ENCODE measurements around the gene HBG1. TPM values are rescaled to one million over a fixed set of nuclear protein-coding genes. Genes with fewer than 3 reads are reported as not detected.

HBG1 gene
- total and polyA plus RNA-seq, 2 of the 8 experiments (the other 6 are each of a cell fraction or from before 2014, with no cell fraction given), result 0.26 TPM; not detected in 1

DNA sequence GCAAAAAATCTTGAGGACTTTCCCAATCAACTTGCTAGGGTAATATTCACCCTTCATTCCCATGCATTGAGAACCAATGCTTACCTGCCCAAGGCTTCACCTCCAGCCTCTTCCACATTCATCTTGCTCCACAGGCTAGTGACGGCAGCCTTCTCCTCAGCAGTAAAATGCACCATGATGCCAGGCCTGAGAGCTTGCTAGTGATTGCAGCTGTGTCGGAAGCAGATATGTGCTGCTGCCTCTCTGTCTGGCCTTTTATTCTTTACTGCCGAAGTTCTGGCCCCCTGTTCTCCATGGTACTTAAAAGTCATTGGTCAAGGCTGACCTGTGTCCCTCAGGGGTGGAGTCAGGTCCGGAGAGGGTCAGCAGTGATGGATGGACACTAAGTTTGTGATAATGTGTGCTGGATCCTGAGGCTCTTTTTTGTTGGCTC is 20.1 kb upstream of the HBG1 start, which contains the start of gene HBE1:
TSS of gene HBE1 (minus strand) at position 231 of the 433 bp plus-strand sequence. CDS start at position 176, 55 bp downstream.
- H2AK5ac ChIP-seq (ENCODE audit: low read depth, low read length), result no peak within 1 kb of the TSS
- H3K14ac ChIP-seq (ENCODE audit: insufficient read length), result no peak within 1 kb of the TSS
- DNase-seq (ENCODE audit: low read depth in 1 of 2, low spot score in 2 of 2) (no peak), FAIRE-seq (no peak)
- no peak within 1 kb of the TSS for H3K4ac ChIP-seq (replicated peaks; ENCODE audit: insufficient read length, low read depth, low read length)
- no peak within 1 kb of the TSS for H4K8ac ChIP-seq (ENCODE audit: extremely low read depth, insufficient read depth, low read length)
- POLR2A ChIA-PET (ENCODE audit: partially characterized antibody), result interaction anchor here (0.9 kb wide), 1 partner anchor 12 kb away, joined by 3 read pairs; no protein-coding TSS in a partner anchor
- H2BK20ac ChIP-seq (ENCODE audit: low read length), result no peak within 1 kb of the TSS
- H2BK12ac ChIP-seq (ENCODE audit: low read depth, low read length), result no peak within 1 kb of the TSS
- H3K36me3 ChIP-seq (ENCODE audit: control insufficient read depth in 2 of 4, insufficient read depth in 4 of 4, low read length in 3 of 4), result no peaks in the 10 kb centered on the region
- H3K9me3 ChIP-seq (ENCODE audit: insufficient read depth in 2 of 2, low read depth in 1 of 2, low read length in 1 of 2), result no peaks in the 10 kb centered on the region
- H3K56ac ChIP-seq (replicated peaks; ENCODE audit: insufficient read length, low read depth, low read length), result no peak within 1 kb of the TSS
- H3K23me2 ChIP-seq (ENCODE audit: low read depth, low read length), result no peaks in the 10 kb centered on the region
- no peaks in the 10 kb centered on the region; a peak in 2 of 7 replicates for H3K4me1 ChIP-seq (replicated peaks in 1 of 4; ENCODE audit: control insufficient read depth in 3 of 4, insufficient read depth in 4 of 4, low read length in 3 of 4)
- H3K18ac ChIP-seq (ENCODE audit: extremely low read depth, low read length), result no peak within 1 kb of the TSS
- no peak within 1 kb of the TSS for H3K27ac ChIP-seq (ENCODE audit: low read depth, low read length)
- no peak within 1 kb of the TSS for H2BK15ac ChIP-seq (ENCODE audit: low read length)
- H4K5ac ChIP-seq (ENCODE audit: insufficient read length, low read depth, low read length), result no peak within 1 kb of the TSS
- no peaks in the 10 kb centered on the region for H3K27me3 ChIP-seq (replicated peaks in 1 of 4; ENCODE audit: control insufficient read depth in 3 of 4, extremely low read depth in 1 of 4, insufficient read depth in 3 of 4, low read length in 3 of 4)
- no peak within 1 kb of the TSS for H4K91ac ChIP-seq (replicated peaks; ENCODE audit: insufficient read length, low read length)
- no peaks in the 10 kb centered on the region for H4K20me1 ChIP-seq (replicated peaks in 1 of 2; ENCODE audit: control insufficient read depth in 1 of 2, insufficient read depth in 2 of 2, low read length in 2 of 2)
- no peak within 1 kb of the TSS for H3K4me3 ChIP-seq (ENCODE audit: extremely low read depth in 1 of 4, insufficient read depth in 2 of 4, low read depth in 3 of 4, low read length in 4 of 4)
- H2BK120ac ChIP-seq (replicated peaks; ENCODE audit: low read depth, low read length), result no peak within 1 kb of the TSS
- H3K4me2 ChIP-seq (ENCODE audit: insufficient read depth in 1 of 2, low read depth in 2 of 2, low read length in 2 of 2), result no peak within 1 kb of the TSS
- CTCF ChIA-PET (ENCODE audit: partially characterized antibody), result no interaction called here
- no peak within 1 kb of the TSS for H2AFZ ChIP-seq (ENCODE audit: low read length)
- H3K79me2 ChIP-seq (ENCODE audit: control insufficient read depth in 1 of 2, insufficient read depth in 2 of 2, low read length in 2 of 2), result no peaks in the 10 kb centered on the region
- H3K79me1 ChIP-seq (ENCODE audit: low read depth, low read length), result no peaks in the 10 kb centered on the region
- no peak within 1 kb of the TSS for H3K9ac ChIP-seq (replicated peaks in 1 of 4; ENCODE audit: extremely low read depth in 1 of 4, low read depth in 3 of 4, low read length in 3 of 4)
- H3K23ac ChIP-seq (ENCODE audit: insufficient read length), result no peak within 1 kb of the TSS
- 88% methylated on average over 4 of the region's 4 CpGs; no CpG with 5 or more reads in 1 of the 2 experiments for WGBS, 2 experiments (ENCODE audit: extremely low coverage in 1 of 2, insufficient coverage in 1 of 2, insufficient read length in 1 of 2, insufficient replicate concordance in 2 of 2, low coverage in 1 of 2, low lambda C conversion rate in 2 of 2, missing lambda C conversion rate in 1 of 2)
- no peak for TF ChIP-seq HDAC6 (IDR thresholded peaks at IDR 0.05; ENCODE audit: low read depth, low read length)
- TF ChIP-seq NRF1 (IDR thresholded peaks at IDR 0.05; ENCODE audit: low read depth, low read length), result no peak
- no peak for TF ChIP-seq SUZ12 (IDR thresholded peaks at IDR 0.05; ENCODE audit: low read length)
- TF ChIP-seq KDM1A (IDR thresholded peaks at IDR 0.05; ENCODE audit: borderline replicate concordance, low read length), result no peak
- no peak for TF ChIP-seq GTF2F1 (IDR thresholded peaks at IDR 0.05; ENCODE audit: borderline replicate concordance, low read depth, low read length)
- no peak for TF ChIP-seq SP2 (IDR thresholded peaks at IDR 0.05; ENCODE audit: low read length)
- no peak for TF ChIP-seq POLR2A (IDR thresholded peaks at IDR 0.05; ENCODE audit: control extremely low read depth in 1 of 2, low read depth in 2 of 2, low read length in 2 of 2)
- TF ChIP-seq TEAD4 (IDR thresholded peaks at IDR 0.05; ENCODE audit: low read depth, low read length), result no peak
- TF ChIP-seq SAP30 (IDR thresholded peaks at IDR 0.05; ENCODE audit: insufficient read depth, insufficient replicate concordance, low read length), result no peak
- no peak for TF ChIP-seq MAFK (IDR thresholded peaks at IDR 0.05; ENCODE audit: low read depth, low read length)
- TF ChIP-seq YY1 (IDR thresholded peaks at IDR 0.05; ENCODE audit: low read depth, low read length), result no peak
- no peak for TF ChIP-seq CBX5 (IDR thresholded peaks at IDR 0.05; ENCODE audit: low read depth, low read length)
- no peak for TF ChIP-seq EP300 (IDR thresholded peaks at IDR 0.05; ENCODE audit: borderline replicate concordance in 1 of 2, low read depth in 2 of 2, low read length in 2 of 2)
- TF ChIP-seq NANOG (IDR thresholded peaks at IDR 0.05; ENCODE audit: insufficient read depth, low read depth, low read length, poor library complexity, severe bottlenecking), result no peak
- H2BK5ac ChIP-seq (ENCODE audit: low read depth, low read length), result no peak within 1 kb of the TSS

Data from H1 (cell line).